Uterus (tissue), 4 donors: ENCODE results near the gene NKX6-1. TPM values are rescaled to one million over a fixed set of nuclear protein-coding genes. Genes with fewer than 3 reads are reported as not detected.
A peak's percentile ranks its signal among the peaks of the same experiment; 100 is the strongest.

Experiments
- DNase-seq, 2 donors: peaks; one replicate each; pipeline ENCODE4 v3.0.0-alpha.2; 2019 to 2020
- H3K27ac ChIP-seq, 2 donors: fragments of 200-600 bp; sonication (generic); 1 replicate in 1 of 2; 2 replicates in 1 of 2; pipeline ENCODE4 v1.5.1; 2016 to 2018
- H3K27me3 ChIP-seq, 2 donors: fragments of 200-600 bp; sonication (generic); one replicate each; pipeline ENCODE4 v1.5.1; 2018 to 2019; ENCODE audit warnings: control low read depth in 1 of 2
- H3K36me3 ChIP-seq, 2 donors: fragments of 200-600 bp; sonication (generic); one replicate each; pipeline ENCODE4 v1.5.1; 2019; ENCODE audit warnings: control low read depth in 1 of 2
- H3K4me1 ChIP-seq, 2 donors: fragments of 200-600 bp; sonication (generic); one replicate each; pipeline ENCODE4 v1.5.1; 2018 to 2019; ENCODE audit warnings: control low read depth in 1 of 2
- H3K4me3 ChIP-seq, 2 donors: fragments of 200-600 bp; sonication (generic); 1 replicate in 1 of 2; 2 replicates in 1 of 2; pipeline ENCODE4 v1.5.1; 2018 to 2019; ENCODE audit warnings: mild to moderate bottlenecking in 1 of 2
- H3K9me3 ChIP-seq, 2 donors: fragments of 200-600 bp; sonication (generic); one replicate each; pipeline ENCODE4 v1.5.1; 2019; ENCODE audit warnings: control low read depth in 1 of 2
- CTCF ChIP-seq, 4 experiments: fragments of 200-600 bp in 2 of 4; fragments of 450-650 bp in 2 of 4; sonication (generic) in 2 of 4; IDR thresholded peaks; one replicate each; pipeline ENCODE4 v1.5.1; 2016 to 2019; ENCODE audit warnings: antibody characterized with exemption in 4 of 4, mild to moderate bottlenecking in 2 of 4, moderate library complexity in 1 of 4
- POLR2A ChIP-seq, 2 donors: fragments of 450-650 bp; IDR thresholded peaks; one replicate each; pipeline ENCODE4 v1.6.1; 2016; ENCODE audit warnings: antibody characterized with exemption in 2 of 2, mild to moderate bottlenecking in 1 of 2, moderate library complexity in 1 of 2
- intact Hi-C: fragments of 100-400 bp; cut with DNase I; formaldehyde crosslinking; loops from one replicate; pipeline ENCODE4 v1.15.1; 2023; ENCODE audit warnings: low total_unique reads
- total RNA-seq, 4 donors: library from RNA; depleted of rRNA in 3 of 4; stranded (reverse); fragments of >200 nt in 3 of 4; gene quantifications; one replicate each; pipeline versions ENCODE4 v1.1.0 to v1.2.4, GENCODE V29; 2014 to 2023
- donor health status: DM: yes; HTN: yes; CAD: no.

NKX6-1 gene
- not detected for total RNA-seq

- Histone ChIP-seq H3K4me3 (peak within 1 kb of the TSS; percentile 11 to 30), H3K4me1 (peaks cover 0 to 17% of the 10 kb centered on the region in 2 donors), H3K27me3 (peaks cover 63 to 95% of the 10 kb centered on the region in 2 donors), H3K9me3 (no peaks in the 10 kb centered on the region), H3K36me3 (no peaks in the 10 kb centered on the region), H3K27ac (no peak within 1 kb of the TSS)
- TF ChIP-seq POLR2A (IDR thresholded peaks at IDR 0.05) (no peak), CTCF (IDR thresholded peaks at IDR 0.05) (no peak)
- intact Hi-C loops: no loop called here
- DNase-seq: peak; percentile 23 to 54
Measured at GRCh38 chr4:84498935-84499623, at the start of gene NKX6-1. Gene NKX6-1 (minus strand): TSS chr4:84499292. CDS start chr4:84498228, 1,064 bp downstream.

DNA sequence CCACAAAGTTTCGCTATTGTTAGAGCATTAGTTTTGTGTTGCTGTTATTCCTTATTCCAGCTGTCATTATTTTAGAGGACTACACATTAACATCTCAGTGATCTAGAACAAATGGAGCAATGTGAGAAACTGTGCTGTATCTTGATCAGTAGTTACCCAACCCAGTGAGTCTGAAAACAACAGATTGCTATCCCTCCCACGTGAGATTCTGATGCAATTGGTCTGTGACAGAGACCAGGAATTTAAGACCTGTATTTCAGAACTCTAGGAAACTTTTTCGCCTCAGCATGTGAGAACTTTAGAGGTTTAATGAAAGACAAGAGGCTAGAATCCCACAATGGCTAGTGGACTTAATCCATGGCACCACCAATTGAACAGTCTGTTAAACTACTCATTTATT, 48.1 kb upstream of the NKX6-1 start:
- Histone ChIP-seq H3K27me3 (no peaks in the 10 kb centered on the region), H3K27ac (no peak overlapping the region)

DNA sequence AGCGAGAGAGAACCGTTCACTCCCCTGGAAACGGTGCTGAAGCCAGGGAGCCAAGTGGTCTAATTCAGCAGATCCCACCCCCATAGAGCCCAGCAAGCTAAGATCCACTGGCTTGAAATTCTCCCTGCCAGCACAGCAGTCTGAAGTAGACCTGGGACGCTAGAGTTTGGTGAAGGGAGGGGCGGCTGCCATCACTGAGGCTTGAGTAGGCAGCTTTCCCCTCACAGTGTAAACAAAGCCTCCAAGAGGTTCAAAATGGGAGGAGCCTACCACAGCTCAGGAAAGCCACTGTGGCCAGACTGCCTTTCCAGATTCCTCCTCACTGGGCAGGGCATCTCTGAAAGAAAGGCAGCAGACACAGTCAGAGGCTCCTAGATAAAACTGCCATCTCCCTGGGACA, 46.0 kb upstream of the NKX6-1 start:
- Histone ChIP-seq H3K9me3 (no peaks in the 10 kb centered on the region), H3K27ac (no peak overlapping the region), H3K4me3 (no peak overlapping the region), H3K27me3 (no peaks in the 10 kb centered on the region), H3K4me1 (no peaks in the 10 kb centered on the region), H3K36me3 (no peaks in the 10 kb centered on the region)
- TF ChIP-seq POLR2A (IDR thresholded peaks at IDR 0.05) (no peak), CTCF (IDR thresholded peaks at IDR 0.05) (no peak)
- DNase-seq: no peak
- intact Hi-C loops: no loop called here

More for the DNA sequence above, 48.1 kb upstream of the NKX6-1 start:
- no peak overlapping the region for H3K4me3 ChIP-seq
- DNase-seq: no peak
- H3K4me1 ChIP-seq: no peaks in the 10 kb centered on the region
- H3K9me3 ChIP-seq: no peaks in the 10 kb centered on the region
- H3K36me3 ChIP-seq: no peaks in the 10 kb centered on the region
- TF ChIP-seq POLR2A (IDR thresholded peaks at IDR 0.05): no peak
- TF ChIP-seq CTCF (IDR thresholded peaks at IDR 0.05): no peak
- intact Hi-C loops: no loop called here

GRCh38 chr4:84535901-84536300, 36.8 kb upstream of the NKX6-1 start:
- H3K9me3 ChIP-seq: no peaks in the 10 kb centered on the region
- intact Hi-C loops: no loop called here
- no peaks in the 10 kb centered on the region for H3K27me3 ChIP-seq
- no peaks in the 10 kb centered on the region for H3K36me3 ChIP-seq
- H3K27ac ChIP-seq: no peak overlapping the region
- DNase-seq: no peak
- no peak for TF ChIP-seq POLR2A (IDR thresholded peaks at IDR 0.05)
- TF ChIP-seq CTCF (IDR thresholded peaks at IDR 0.05): no peak
- H3K4me3 ChIP-seq: no peak overlapping the region
- H3K4me1 ChIP-seq: no peaks in the 10 kb centered on the region

- Histone ChIP-seq H3K4me3 (no peak overlapping the region), H3K36me3 (no peaks in the 10 kb centered on the region), H3K9me3 (no peaks in the 10 kb centered on the region), H3K27me3 (no peaks in the 10 kb centered on the region), H3K4me1 (no peaks in the 10 kb centered on the region), H3K27ac (no peak overlapping the region)
- intact Hi-C loops: no loop called here
- DNase-seq: no peak
- TF ChIP-seq CTCF (IDR thresholded peaks at IDR 0.05) (no peak), POLR2A (IDR thresholded peaks at IDR 0.05) (no peak)
Measured at GRCh38 chr4:84531689-84532088, 32.6 kb upstream of the NKX6-1 start.
